Measurements from ENCODE around the gene GFAP.

GRCh38 chr17:44915862-44916780 is 821 bp upstream of the GFAP start:
- TF ChIP-seq CTCF (IDR thresholded peaks at IDR 0.05): no peak
- no peak for TF ChIP-seq POLR2A (IDR thresholded peaks at IDR 0.05)
- TF ChIP-seq POLR2AphosphoS5 (IDR thresholded peaks at IDR 0.05): no peak
